A549 treated with dexamethasone at 1 μM for 4 hours (cell line): ENCODE results near the gene GTPBP8. TPM values are rescaled to one million over a fixed set of nuclear protein-coding genes. Genes with fewer than 3 reads are reported as not detected.

Source experiments
- total RNA-seq: library from RNA; stranded (reverse); fragments of 200-300 nt; extraction: Qiagen RNA extraction; gene quantifications from 5 replicates; pipeline ENCODE4 v1.2.3, GENCODE V29; 2022

Gene GTPBP8
- total RNA-seq: 14.1 to 16.6 TPM (median 15.1 TPM) in 5 replicates

DNA sequence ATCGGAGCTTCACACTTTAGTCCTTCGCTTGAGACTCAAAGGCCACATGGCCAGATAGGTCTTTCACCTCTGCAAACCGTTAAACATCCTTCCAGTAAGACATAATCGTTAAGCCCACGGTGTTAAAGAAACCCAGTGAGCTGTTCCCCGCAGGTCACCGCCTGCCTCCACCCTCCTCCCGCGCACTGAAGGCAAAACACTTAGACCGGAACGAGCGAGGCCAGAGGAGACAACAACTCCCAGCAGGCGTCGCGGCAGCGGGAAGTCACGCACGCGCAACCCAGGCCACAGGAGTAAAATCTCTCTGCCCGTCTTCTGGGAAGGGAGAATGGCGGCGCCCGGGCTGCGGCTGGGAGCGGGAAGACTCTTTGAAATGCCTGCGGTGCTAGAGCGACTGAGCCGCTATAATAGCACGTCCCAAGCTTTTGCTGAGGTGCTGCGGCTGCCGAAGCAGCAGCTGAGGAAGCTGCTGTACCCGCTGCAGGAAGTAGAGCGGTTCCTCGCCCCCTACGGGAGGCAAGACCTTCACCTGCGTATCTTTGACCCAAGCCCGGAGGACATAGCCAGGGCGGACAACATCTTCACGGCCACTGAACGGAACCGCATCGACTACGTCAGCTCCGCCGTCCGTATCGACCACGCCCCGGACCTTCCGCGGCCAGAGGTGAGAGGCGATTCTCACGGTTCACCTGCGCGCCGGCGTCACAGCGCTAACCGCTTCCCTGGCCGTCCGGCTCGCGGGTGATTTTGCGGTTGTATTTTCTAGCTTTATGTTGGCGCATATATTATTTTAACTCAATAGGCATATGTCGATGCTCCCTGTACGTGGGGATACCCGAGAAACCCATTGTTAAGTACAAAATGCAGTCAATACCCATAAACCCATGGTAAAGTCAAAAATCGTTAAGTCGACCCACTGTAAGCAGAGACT is at the start of gene GTPBP8:
TSS of gene GTPBP8 (plus strand) at position 313 of the 931 bp plus-strand sequence. CDS start at position 329, 16 bp downstream.

DNA sequence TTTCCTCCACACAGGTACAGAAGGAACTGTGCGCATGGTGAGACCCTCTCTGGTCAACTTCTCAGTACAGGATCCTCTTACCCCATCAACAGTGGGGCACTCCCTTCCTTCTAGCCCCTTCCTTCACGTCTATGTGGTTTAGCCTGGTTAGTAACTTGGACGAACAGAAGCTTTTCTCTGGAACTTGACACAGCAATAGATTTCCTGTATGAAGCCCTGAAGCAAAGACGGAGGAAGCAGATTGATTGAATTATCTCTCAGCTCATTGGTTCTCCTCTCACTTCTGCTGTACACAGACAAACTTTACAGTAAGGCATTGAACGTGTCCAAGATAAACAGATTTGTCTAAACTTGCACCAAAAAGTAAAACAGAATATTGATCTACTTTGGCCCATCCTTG is 15.9 kb upstream of the GTPBP8 start, which contains the start of gene CD200R1:
TSS of gene CD200R1 (minus strand) at position 210 of the 400 bp plus-strand sequence. CDS start 246 bp downstream, outside the sequence.

Other genes with a start within 250 kb of the GTPBP8 start
- not detected in 5 replicates for gene CD200R1L, start 144.1 kb upstream of the GTPBP8 start, total RNA-seq
- gene CD200R1, start 15.9 kb upstream of the GTPBP8 start, total RNA-seq: 0.07 to 0.14 TPM (median 0.09 TPM) in 5 replicates
- gene BOC, start 220.6 kb downstream of the GTPBP8 start, total RNA-seq: 4.5 to 5.3 TPM (median 4.6 TPM) in 5 replicates